Mucosa of rectum (tissue), 2 donors: ENCODE measurements around the gene OLFM1.

Experiments used
- H3K27ac ChIP-seq, 2 donors: one replicate each; pipeline ENCODE4 v1.7.0; 2013; ENCODE audit warnings: inconsistent platforms in 2 of 2, low read depth in 2 of 2, low read length in 2 of 2
- H3K27me3 ChIP-seq, 2 donors: one replicate each; pipeline ENCODE4 v1.7.0; 2013; ENCODE audit warnings: low read length in 2 of 2; ENCODE audit not compliant: control insufficient read depth in 2 of 2, insufficient read depth in 2 of 2
- H3K36me3 ChIP-seq, 2 donors: one replicate each; pipeline ENCODE4 v1.7.0; 2013; ENCODE audit warnings: low read length in 2 of 2; ENCODE audit not compliant: control insufficient read depth in 2 of 2, insufficient read depth in 2 of 2
- H3K4me1 ChIP-seq, 2 donors: one replicate each; pipeline ENCODE4 v1.7.0; 2013; ENCODE audit warnings: low read length in 2 of 2, mild to moderate bottlenecking in 1 of 2; ENCODE audit not compliant: control insufficient read depth in 2 of 2, insufficient read depth in 2 of 2
- H3K4me3 ChIP-seq, 2 donors: one replicate each; pipeline ENCODE4 v1.7.0; 2013; ENCODE audit warnings: low read length in 2 of 2
- H3K9ac ChIP-seq, 2 donors: one replicate each; pipeline ENCODE4 v1.7.0; 2013; ENCODE audit warnings: low read length in 2 of 2, low read depth in 1 of 2, mild to moderate bottlenecking in 1 of 2
- H3K9me3 ChIP-seq, 2 donors: one replicate each; pipeline ENCODE4 v1.7.0; 2013; ENCODE audit warnings: low read length in 2 of 2; ENCODE audit not compliant: control insufficient read depth in 2 of 2
- donor health status: healthy.
- donor health status: Normal muscosa, but diverticular disease.

OLFM1 gene

DNA sequence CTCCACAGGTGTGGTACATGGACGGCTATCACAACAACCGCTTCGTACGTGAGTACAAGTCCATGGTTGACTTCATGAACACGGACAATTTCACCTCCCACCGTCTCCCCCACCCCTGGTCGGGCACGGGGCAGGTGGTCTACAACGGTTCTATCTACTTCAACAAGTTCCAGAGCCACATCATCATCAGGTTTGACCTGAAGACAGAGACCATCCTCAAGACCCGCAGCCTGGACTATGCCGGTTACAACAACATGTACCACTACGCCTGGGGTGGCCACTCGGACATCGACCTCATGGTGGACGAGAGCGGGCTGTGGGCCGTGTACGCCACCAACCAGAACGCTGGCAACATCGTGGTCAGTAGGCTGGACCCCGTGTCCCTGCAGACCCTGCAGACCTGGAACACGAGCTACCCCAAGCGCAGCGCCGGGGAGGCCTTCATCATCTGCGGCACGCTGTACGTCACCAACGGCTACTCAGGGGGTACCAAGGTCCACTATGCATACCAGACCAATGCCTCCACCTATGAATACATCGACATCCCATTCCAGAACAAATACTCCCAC lies 32.1 kb downstream of the OLFM1 start:
- Histone ChIP-seq H3K4me3 (no peak overlapping the region), H3K4me1 (no peaks in the 10 kb centered on the region), H3K9ac (no peak overlapping the region), H3K9me3 (no peaks in the 10 kb centered on the region), H3K27ac (no peak overlapping the region), H3K27me3 (no peaks in the 10 kb centered on the region), H3K36me3 (no peaks in the 10 kb centered on the region)

DNA sequence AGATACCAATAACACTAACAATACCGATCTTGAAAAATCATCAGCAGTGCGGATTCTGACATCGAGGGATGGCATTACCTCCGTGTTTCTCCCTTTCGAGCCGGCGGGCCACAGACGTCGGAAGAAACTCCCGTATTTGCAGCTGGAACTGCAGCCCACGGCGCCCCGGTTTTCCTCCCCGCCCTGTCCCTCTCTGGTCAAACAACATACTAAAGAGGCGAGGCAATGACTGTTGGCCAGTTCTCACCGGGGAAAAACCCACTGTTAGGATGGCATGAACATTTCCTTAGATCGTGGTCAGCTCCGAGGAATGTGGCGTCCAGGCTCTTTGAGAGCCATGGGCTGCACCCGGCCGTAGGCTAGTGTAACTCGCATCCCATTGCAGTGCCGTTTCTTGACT lies 32.8 kb downstream of the OLFM1 start:
- H3K9ac ChIP-seq, result no peak overlapping the region

DNA sequence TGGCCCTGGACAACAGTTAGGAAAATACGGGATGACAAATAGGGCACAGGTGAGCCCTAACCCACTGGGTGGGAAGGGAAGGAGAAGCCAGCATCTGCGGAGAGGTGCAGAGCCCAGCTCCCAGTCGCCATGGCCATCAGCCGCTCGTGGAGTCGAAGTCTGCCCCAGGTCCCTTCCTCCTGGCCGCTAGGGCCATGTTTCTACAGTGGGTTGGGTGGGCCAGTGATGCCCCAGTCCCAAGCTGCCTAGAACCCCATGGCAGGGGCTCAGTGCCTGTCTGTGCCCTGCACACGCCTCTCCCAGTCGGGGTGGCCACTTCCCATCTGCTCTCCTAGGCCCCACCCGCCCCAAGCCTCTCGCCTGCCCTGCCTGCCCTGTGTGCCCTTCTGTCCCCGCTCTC lies 34.8 kb downstream of the OLFM1 start:
- Histone ChIP-seq H3K27ac (no peak overlapping the region), H3K27me3 (no peaks in the 10 kb centered on the region), H3K36me3 (no peaks in the 10 kb centered on the region), H3K4me3 (no peak overlapping the region), H3K9me3 (no peaks in the 10 kb centered on the region), H3K9ac (no peak overlapping the region), H3K4me1 (no peaks in the 10 kb centered on the region)

More for the DNA sequence above, 32.8 kb downstream of the OLFM1 start:
- H3K27ac ChIP-seq, result no peak overlapping the region
- no peaks in the 10 kb centered on the region for H3K9me3 ChIP-seq
- H3K4me3 ChIP-seq, result no peak overlapping the region
- H3K36me3 ChIP-seq, result no peaks in the 10 kb centered on the region
- no peaks in the 10 kb centered on the region for H3K4me1 ChIP-seq
- no peaks in the 10 kb centered on the region for H3K27me3 ChIP-seq

DNA sequence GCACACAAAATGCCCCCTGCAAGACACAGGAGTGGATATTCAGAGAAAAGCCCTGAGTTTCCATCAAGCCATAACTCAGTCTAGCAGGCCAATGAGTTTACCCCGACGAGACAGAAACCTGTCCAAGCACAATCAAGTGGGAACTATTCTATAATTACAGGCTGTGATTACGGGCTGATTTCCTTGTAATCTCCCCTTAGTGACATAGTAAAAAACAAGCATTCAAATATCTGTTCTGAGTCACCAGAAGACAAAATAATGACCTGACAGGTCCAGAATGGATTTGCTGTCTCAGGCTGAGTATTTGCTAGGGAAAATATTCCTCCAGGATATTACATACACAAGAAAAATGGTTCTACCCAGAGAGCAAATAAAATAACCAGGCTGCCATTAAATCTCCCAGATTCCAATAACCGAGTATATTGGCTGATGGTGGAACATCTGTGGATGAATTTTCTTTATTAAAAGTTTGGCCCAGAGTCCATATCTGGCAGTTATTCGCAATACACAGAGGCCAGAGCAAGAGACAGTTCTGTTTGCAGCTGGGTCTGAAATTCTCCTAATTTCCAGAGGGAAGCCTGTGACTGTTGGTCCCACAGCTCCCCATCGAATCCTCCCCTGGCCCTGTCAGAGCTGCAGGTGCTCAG lies 35.8 kb downstream of the OLFM1 start:
- Histone ChIP-seq H3K9me3 (no peaks in the 10 kb centered on the region), H3K27me3 (no peaks in the 10 kb centered on the region), H3K4me3 (no peak overlapping the region), H3K36me3 (no peaks in the 10 kb centered on the region), H3K9ac (no peak overlapping the region), H3K4me1 (no peaks in the 10 kb centered on the region), H3K27ac (no peak overlapping the region)

DNA sequence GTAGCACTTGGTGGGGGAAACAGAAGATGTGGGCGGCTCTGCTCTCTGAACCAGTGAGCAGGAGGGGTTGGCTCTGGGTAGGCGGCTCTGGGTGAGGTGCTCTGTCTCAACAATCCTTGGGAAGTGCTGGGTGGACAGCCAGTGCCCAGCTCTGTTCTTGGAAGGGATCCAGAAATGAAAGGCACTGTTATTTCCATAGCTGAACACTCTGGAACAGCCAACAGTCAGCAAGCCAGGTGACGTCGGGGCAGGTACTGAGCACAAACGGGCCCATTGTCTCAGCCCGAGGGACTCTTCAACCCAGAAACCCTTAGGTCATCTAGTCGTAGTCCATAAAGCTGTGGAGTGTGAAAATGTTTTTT lies 36.3 kb downstream of the OLFM1 start:
- H3K27me3 ChIP-seq, result no peaks in the 10 kb centered on the region
- H3K9ac ChIP-seq, result no peak overlapping the region
- no peaks in the 10 kb centered on the region for H3K4me1 ChIP-seq
- no peaks in the 10 kb centered on the region for H3K36me3 ChIP-seq
- no peaks in the 10 kb centered on the region for H3K9me3 ChIP-seq
- H3K27ac ChIP-seq, result no peak overlapping the region
- H3K4me3 ChIP-seq, result no peak overlapping the region

DNA sequence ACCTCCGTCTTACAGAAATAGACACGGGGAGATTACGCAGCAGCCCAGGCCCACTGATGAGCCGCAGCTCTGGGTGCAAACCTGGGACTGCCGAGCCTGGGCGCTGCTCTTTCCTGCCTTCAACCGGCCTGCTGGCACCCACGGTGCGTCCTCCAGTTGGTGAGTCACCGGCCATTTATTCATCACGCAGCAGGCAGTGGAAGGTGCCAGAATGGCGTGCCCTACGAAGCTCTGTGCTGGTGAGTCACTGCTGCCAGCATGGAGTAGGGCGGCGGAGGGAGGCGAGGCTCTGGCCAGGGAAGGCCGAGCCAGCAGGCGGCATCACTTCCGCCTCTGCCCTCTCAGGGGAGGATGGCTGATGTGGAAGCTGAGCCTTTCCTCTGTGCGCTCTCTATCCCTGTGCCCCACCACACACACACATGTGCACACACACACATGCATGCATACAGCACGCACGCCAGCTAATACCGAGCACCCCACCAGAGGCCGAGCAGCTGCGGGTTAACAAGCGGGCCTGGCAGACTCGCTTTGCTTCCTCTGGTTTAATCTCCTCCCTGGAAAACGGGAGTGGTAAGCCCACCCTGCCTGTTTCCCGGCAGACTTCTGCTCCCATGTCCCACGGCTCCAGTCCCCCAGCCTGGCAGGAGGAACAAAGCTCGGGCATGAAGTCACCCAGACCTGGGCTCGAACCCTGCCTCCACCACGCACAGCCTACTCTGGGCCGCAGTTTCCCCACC lies 39.2 kb downstream of the OLFM1 start:
- Histone ChIP-seq H3K27ac (no peak overlapping the region), H3K4me1 (no peaks in the 10 kb centered on the region), H3K27me3 (no peaks in the 10 kb centered on the region), H3K4me3 (no peak overlapping the region), H3K9ac (no peak overlapping the region), H3K9me3 (no peaks in the 10 kb centered on the region), H3K36me3 (no peaks in the 10 kb centered on the region)

DNA sequence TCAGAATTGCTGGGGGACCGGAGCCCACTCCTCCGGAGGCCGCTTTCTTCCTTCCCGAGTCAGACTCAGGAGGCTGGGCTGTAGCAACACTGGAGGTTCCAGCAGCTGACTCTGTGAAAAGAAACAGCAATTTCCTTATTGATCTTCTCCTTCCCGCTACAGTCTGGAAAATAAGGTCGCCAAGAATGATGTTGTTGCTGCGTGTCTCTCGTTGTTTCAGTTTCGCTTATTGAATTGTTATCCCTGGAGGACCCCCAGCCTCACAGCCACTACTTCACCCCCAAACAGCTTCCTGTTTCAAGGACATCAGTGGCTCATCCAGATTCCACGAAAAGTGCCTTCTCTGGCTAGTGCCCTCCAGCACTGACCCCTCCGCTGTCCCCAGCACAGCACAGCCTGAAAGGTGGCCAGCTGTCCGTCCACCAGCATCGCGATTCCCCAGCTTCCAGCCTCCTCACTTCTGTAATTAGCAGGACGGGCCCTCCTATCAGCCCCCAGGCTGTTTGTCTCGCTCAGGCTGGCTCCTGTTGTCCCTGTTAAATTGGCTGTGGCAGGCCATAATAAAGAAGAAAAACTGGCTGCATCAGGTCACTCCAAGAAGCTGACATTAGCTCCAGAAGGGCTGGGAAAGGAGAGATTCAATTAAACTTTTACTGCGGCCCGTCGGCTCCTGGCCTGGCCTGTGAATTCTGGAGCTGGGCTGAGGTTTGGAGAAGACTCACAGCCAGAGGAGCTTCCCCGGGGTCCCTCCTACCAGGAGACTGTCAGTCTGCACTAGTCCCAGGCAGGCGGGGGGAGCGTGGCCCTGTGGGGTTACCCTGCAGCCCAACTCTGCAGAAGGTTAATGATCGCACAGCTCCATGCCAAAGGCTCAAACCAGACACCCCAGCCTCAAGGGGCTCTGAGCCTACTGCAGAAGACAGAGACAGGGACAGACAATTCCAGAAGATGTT lies 40.5 kb downstream of the OLFM1 start:
- Histone ChIP-seq H3K27me3 (no peaks in the 10 kb centered on the region), H3K4me3 (no peak overlapping the region), H3K4me1 (no peaks in the 10 kb centered on the region), H3K9me3 (no peaks in the 10 kb centered on the region), H3K9ac (no peak overlapping the region), H3K27ac (no peak overlapping the region), H3K36me3 (no peaks in the 10 kb centered on the region)

DNA sequence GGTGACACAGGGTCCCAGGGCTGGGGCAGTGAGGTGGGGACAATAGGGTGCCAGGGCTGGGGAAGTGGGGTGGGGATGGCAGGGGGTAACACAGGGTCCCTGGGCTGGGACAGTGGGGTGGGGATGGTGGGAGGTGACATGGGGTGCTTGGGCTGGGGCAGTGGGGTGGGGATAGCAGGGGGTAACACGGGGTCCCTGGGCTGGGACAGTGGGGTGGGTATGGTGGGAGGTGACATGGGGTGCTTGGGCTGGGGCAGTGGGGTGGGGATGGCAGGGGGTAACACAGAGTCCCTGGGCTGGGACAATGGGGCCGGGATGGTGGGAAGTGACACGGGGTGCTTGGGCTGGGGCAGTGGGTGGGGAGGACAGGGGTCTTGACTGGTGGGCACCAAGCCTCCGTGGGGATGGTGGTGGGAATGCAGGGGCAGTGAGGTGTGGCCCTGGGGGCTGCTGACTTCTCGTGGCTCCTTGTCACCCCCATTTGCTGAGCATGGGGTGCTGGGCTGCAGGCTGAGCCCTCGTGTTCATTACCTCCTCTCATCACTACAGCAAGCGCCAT lies 41.7 kb downstream of the OLFM1 start:
- Histone ChIP-seq H3K9ac (no peak overlapping the region), H3K4me1 (no peaks in the 10 kb centered on the region), H3K27me3 (no peaks in the 10 kb centered on the region), H3K27ac (no peak overlapping the region), H3K9me3 (no peaks in the 10 kb centered on the region), H3K4me3 (no peak overlapping the region), H3K36me3 (no peaks in the 10 kb centered on the region)

DNA sequence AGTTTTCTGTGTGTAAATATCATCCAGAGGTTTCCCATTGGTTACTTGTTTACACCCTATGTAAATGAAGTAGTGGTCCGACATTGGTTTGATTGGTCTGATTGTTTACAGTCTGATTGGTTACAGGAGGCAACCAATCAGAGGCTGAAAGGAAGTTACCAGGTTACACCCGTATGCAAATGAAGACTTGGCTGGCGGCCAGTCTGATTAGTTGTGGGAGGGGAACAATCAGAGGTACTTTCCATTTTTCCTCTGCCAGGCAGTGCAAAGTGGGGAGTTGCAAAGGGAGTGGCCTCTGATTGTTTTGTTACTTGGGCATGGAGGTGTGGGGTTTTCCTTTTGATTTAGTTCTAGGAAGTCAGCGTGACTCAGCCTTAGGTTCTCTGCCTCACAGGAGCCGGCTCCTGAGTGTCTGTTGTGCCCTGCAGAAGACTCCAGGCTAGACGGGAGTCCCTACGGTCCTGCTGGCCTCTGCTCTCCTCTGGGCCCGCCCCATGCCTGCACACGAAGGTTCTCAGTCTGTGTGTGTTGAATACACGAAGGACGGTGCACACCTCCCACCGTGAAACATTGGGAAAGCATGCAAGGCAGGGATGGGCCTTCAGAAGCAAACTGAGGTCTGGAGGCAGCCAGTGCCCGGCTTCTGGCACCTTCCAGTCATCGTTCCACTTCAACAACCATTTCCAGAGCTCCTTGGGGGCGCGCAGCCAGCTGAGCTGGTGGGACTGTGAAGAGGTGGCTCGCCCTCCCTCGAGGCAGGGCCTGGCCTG lies 42.9 kb downstream of the OLFM1 start:
- H3K36me3 ChIP-seq, result no peaks in the 10 kb centered on the region
- no peaks in the 10 kb centered on the region for H3K4me1 ChIP-seq
- no peaks in the 10 kb centered on the region for H3K9me3 ChIP-seq
- no peak overlapping the region for H3K4me3 ChIP-seq
- no peaks in the 10 kb centered on the region for H3K27me3 ChIP-seq
- H3K27ac ChIP-seq, result no peak overlapping the region
- H3K9ac ChIP-seq, result no peak overlapping the region
